ENCODE results near the gene RAB27B.

- TF ChIP-seq CTCF (IDR thresholded peaks at IDR 0.05) (no peak), EZH2 (IDR thresholded peaks at IDR 0.05) (no peak)
These were observed 88.2 kb downstream of the RAB27B start for GRCh38 chr18:54916507-54916906.
